Measurements from ENCODE around the gene MACROD1. TPM values are rescaled to one million over a fixed set of nuclear protein-coding genes. Genes with fewer than 3 reads are reported as not detected.
"Not testable (repeated sequence)": the region's sequence is repeated elsewhere in the genome, so short reads cannot be mapped to it uniquely, and the experiment has no call there.

The MACROD1 gene
- total RNA-seq, 2 experiments from 2014 or later = 14.4 to 14.6 TPM

GRCh38 chr11:63969461-63969860 is 196.5 kb downstream of the MACROD1 start:
- Mint-ChIP-seq H3K9me3 (ENCODE audit: insufficient read depth) (no peaks in the 10 kb centered on the region), H3K4me1 (ENCODE audit: low read depth) (peaks cover 11% of the 10 kb centered on the region), H3K27me3 (ENCODE audit: low read depth) (peaks cover 2% of the 10 kb centered on the region), H3K4me3 (no peak overlapping the region), H3K27ac (no peak overlapping the region), H3K36me3 (ENCODE audit: low read depth) (peaks cover 8% of the 10 kb centered on the region)
- ATAC-seq (no peak), DNase-seq (no peak)
- ChIA-PET CTCF (interaction anchor here (1.4 kb wide), 1 partner anchor 23 kb away, joined by 4 read pairs; no protein-coding TSS in a partner anchor), POLR2A (no interaction called here)

- CTCF ChIA-PET = interaction anchor here (0.7 to 1.8 kb wide), 3 partner anchors 21 to 129 kb away, joined by 3 to 11 read pairs (median 4); partner anchors contain the start of gene MARK2
- peaks cover 2% of the 10 kb centered on the region for H3K27me3 Mint-ChIP-seq (ENCODE audit: low read depth)
- no peak overlapping the region for H3K4me3 Mint-ChIP-seq
- H3K27ac Mint-ChIP-seq = no peak overlapping the region
- POLR2A ChIA-PET = interaction anchor here (0.5 kb wide), 1 partner anchor 90 kb away, joined by 3 read pairs; no protein-coding TSS in a partner anchor
- ATAC-seq (no peak), DNase-seq (no peak)
- no peaks in the 10 kb centered on the region for H3K9me3 Mint-ChIP-seq (ENCODE audit: insufficient read depth)
- H3K4me1 Mint-ChIP-seq (ENCODE audit: low read depth) = peaks cover 7% of the 10 kb centered on the region
- H3K36me3 Mint-ChIP-seq (ENCODE audit: low read depth) = no peaks in the 10 kb centered on the region
These were observed 199.5 kb downstream of the MACROD1 start for GRCh38 chr11:63966444-63966843.

- H3K4me3 Mint-ChIP-seq; CTCF ChIA-PET; H3K27me3 Mint-ChIP-seq (ENCODE audit: low read depth); ATAC-seq; H3K36me3 Mint-ChIP-seq (ENCODE audit: low read depth); H3K27ac Mint-ChIP-seq; POLR2A ChIA-PET; H3K9me3 Mint-ChIP-seq (ENCODE audit: insufficient read depth); DNase-seq: not testable (repeated sequence)
- H3K4me1 Mint-ChIP-seq (ENCODE audit: low read depth) = peaks cover 16% of the 10 kb centered on the region
These were observed 202.0 kb downstream of the MACROD1 start for GRCh38 chr11:63963895-63964294.

- Mint-ChIP-seq H3K4me3 (no peak overlapping the region), H3K4me1 (ENCODE audit: low read depth) (peaks cover 20% of the 10 kb centered on the region), H3K27ac (no peak overlapping the region), H3K27me3 (ENCODE audit: low read depth) (no peaks in the 10 kb centered on the region), H3K36me3 (ENCODE audit: low read depth) (peaks cover 8% of the 10 kb centered on the region), H3K9me3 (ENCODE audit: insufficient read depth) (no peaks in the 10 kb centered on the region)
- ATAC-seq = peak; percentile 76
- CTCF ChIA-PET = interaction anchor here (1.8 to 3.1 kb wide), 2 partner anchors 16 to 124 kb away, joined by 8 to 16 read pairs; no protein-coding TSS in a partner anchor
- peak; percentile 60 for DNase-seq
- POLR2A ChIA-PET = interaction anchor here (0.7 to 2.1 kb wide), 3 partner anchors 11 to 24 kb away, joined by 3 to 6 read pairs (median 5); partner anchors contain the start of gene COX8A
These were observed 204.1 kb downstream of the MACROD1 start for GRCh38 chr11:63961608-63962412.

- DNase-seq (no peak), ATAC-seq (no peak)
- Mint-ChIP-seq H3K4me3 (no peak overlapping the region), H3K27ac (no peak overlapping the region), H3K4me1 (ENCODE audit: low read depth) (peaks cover 29% of the 10 kb centered on the region), H3K27me3 (ENCODE audit: low read depth) (no peaks in the 10 kb centered on the region), H3K9me3 (ENCODE audit: insufficient read depth) (no peaks in the 10 kb centered on the region), H3K36me3 (ENCODE audit: low read depth) (peaks cover 41% of the 10 kb centered on the region)
- ChIA-PET POLR2A (no interaction called here), CTCF (interaction anchor here (1.0 to 2.0 kb wide), 5 partner anchors 12 to 195 kb away, joined by 3 to 16 read pairs (median 4); no protein-coding TSS in a partner anchor)
These were observed 207.9 kb downstream of the MACROD1 start for GRCh38 chr11:63958008-63958407.

- peak overlapping the region; percentile 60 for H3K4me3 Mint-ChIP-seq
- H3K36me3 Mint-ChIP-seq (ENCODE audit: low read depth) = peaks cover 57% of the 10 kb centered on the region
- no peak for ATAC-seq
These were observed 213.3 kb downstream of the MACROD1 start for GRCh38 chr11:63952570-63952969.

GRCh38 chr11:63951779-63952536 is 214.0 kb downstream of the MACROD1 start:
- ATAC-seq (peak; percentile 90), DNase-seq (peak; percentile 83)
- H3K36me3 Mint-ChIP-seq (ENCODE audit: low read depth) = peaks cover 54% of the 10 kb centered on the region
- POLR2A ChIA-PET = interaction anchor here (1.4 kb wide), 1 partner anchor 10 kb away, joined by 6 read pairs; no protein-coding TSS in a partner anchor
- peaks cover 33% of the 10 kb centered on the region for H3K4me1 Mint-ChIP-seq (ENCODE audit: low read depth)
- peak overlapping the region; percentile 60 for H3K4me3 Mint-ChIP-seq
- no peaks in the 10 kb centered on the region for H3K9me3 Mint-ChIP-seq (ENCODE audit: insufficient read depth)
- peak overlapping the region; percentile 76 for H3K27ac Mint-ChIP-seq
- CTCF ChIA-PET = interaction anchor here (0.6 to 5.2 kb wide), 9 partner anchors 8 to 197 kb away, joined by 3 to 52 read pairs (median 3); partner anchors contain the start of genes COX8A and MARK2
- no peaks in the 10 kb centered on the region for H3K27me3 Mint-ChIP-seq (ENCODE audit: low read depth)

More at GRCh38 chr11:63952570-63952969, 213.3 kb downstream of the MACROD1 start:
- H3K9me3 Mint-ChIP-seq (ENCODE audit: insufficient read depth) = no peaks in the 10 kb centered on the region
- H3K4me1 Mint-ChIP-seq (ENCODE audit: low read depth) = peaks cover 34% of the 10 kb centered on the region
- peak overlapping the region; percentile 76 for H3K27ac Mint-ChIP-seq
- DNase-seq = no peak
- ChIA-PET POLR2A (no interaction called here), CTCF (interaction anchor here (0.6 to 5.2 kb wide), 7 partner anchors 22 to 197 kb away, joined by 3 to 52 read pairs (median 3); partner anchors contain the start of genes COX8A and MARK2)
- no peaks in the 10 kb centered on the region for H3K27me3 Mint-ChIP-seq (ENCODE audit: low read depth)

Other genes with a start within 250 kb of the MACROD1 start
- gene RCOR2, start 248.9 kb downstream of the MACROD1 start, total RNA-seq = under 1 TPM; 0.55 to 0.60 TPM
- gene NAA40, start 227.1 kb downstream of the MACROD1 start, total RNA-seq = 10 to 100 TPM; 42.6 to 44.9 TPM
- 100 to 1,000 TPM; 528 to 569 TPM for gene COX8A, start 191.5 kb downstream of the MACROD1 start, total RNA-seq
- gene OTUB1, start 179.7 kb downstream of the MACROD1 start, total RNA-seq = 100 to 1,000 TPM in 1 of 2 experiments, 10 to 100 TPM in 1; 93.7 to 102 TPM
- gene FLRT1, start 130.2 kb downstream of the MACROD1 start, total RNA-seq = not detected
- gene STIP1, start 20.1 kb upstream of the MACROD1 start, total RNA-seq = 100 to 1,000 TPM; 335 to 340 TPM
- gene FERMT3, start 40.6 kb upstream of the MACROD1 start, total RNA-seq = 100 to 1,000 TPM; 261 to 281 TPM
- gene TRPT1, start 60.1 kb upstream of the MACROD1 start, total RNA-seq = 10 to 100 TPM; 37.8 to 44.8 TPM
- gene NUDT22, start 60.2 kb upstream of the MACROD1 start, total RNA-seq = 10 to 100 TPM; 86.7 to 91.6 TPM
- 10 to 100 TPM; 38.0 to 41.3 TPM for gene DNAJC4, start 64.4 kb upstream of the MACROD1 start, total RNA-seq
- gene VEGFB, start 68.5 kb upstream of the MACROD1 start, total RNA-seq = 10 to 100 TPM; 81.5 to 87.8 TPM
- gene FKBP2, start 75.0 kb upstream of the MACROD1 start, total RNA-seq = 10 to 100 TPM; 26.9 to 33.0 TPM
- 100 to 1,000 TPM; 178 to 197 TPM for gene PPP1R14B, start 80.8 kb upstream of the MACROD1 start, total RNA-seq
- 10 to 100 TPM; 19.7 TPM for gene PLCB3, start 85.4 kb upstream of the MACROD1 start, total RNA-seq
- gene BAD, start 118.6 kb upstream of the MACROD1 start, total RNA-seq = 10 to 100 TPM; 38.3 to 43.9 TPM
- gene GPR137, start 119.7 kb upstream of the MACROD1 start, total RNA-seq = 10 to 100 TPM; 25.3 to 26.8 TPM
- gene KCNK4, start 125.2 kb upstream of the MACROD1 start, total RNA-seq = not detected
- gene CATSPERZ, start 134.2 kb upstream of the MACROD1 start, total RNA-seq = not detected
- gene ESRRA, start 139.4 kb upstream of the MACROD1 start, total RNA-seq = 10 to 100 TPM; 42.7 to 43.2 TPM
- 100 to 1,000 TPM; 154 to 165 TPM for gene TRMT112, start 151.4 kb upstream of the MACROD1 start, total RNA-seq
- 100 to 1,000 TPM; 102 to 106 TPM for gene PRDX5, start 152.0 kb upstream of the MACROD1 start, total RNA-seq
- 100 to 1,000 TPM; 127 TPM for gene CCDC88B, start 174.1 kb upstream of the MACROD1 start, total RNA-seq
- 10 to 100 TPM; 39.0 to 42.3 TPM for gene RPS6KA4, start 193.0 kb upstream of the MACROD1 start, total RNA-seq